Heart left ventricle (tissue), 16 donors: ENCODE measurements around the gene FIBP. TPM values are rescaled to one million over a fixed set of nuclear protein-coding genes. Genes with fewer than 3 reads are reported as not detected.

ENCODE experiments used
- ATAC-seq, 4 donors: fragments of 200-7000 bp; cut with Tn5 transposase; one replicate each; pipeline ENCODE4 v1.9.1; 2020 to 2022; ENCODE audit warnings: moderate library complexity in 4 of 4, mild to moderate bottlenecking in 3 of 4, moderate number of reproducible peaks in 1 of 4
- DNase-seq, 5 donors: peaks; one replicate each; pipeline ENCODE4 v3.0.0-alpha.2; 2020
- H3K27ac ChIP-seq, 12 donors: fragments of 200-600 bp; sonication (generic) in 4 of 12; one replicate each; pipeline versions ENCODE4 v1.5.0 to v1.8.0; 2016 to 2022; ENCODE audit warnings: mild to moderate bottlenecking in 2 of 12
- H3K27me3 ChIP-seq, 9 donors: fragments of 200-600 bp; sonication (generic) in 2 of 9; one replicate each; pipeline versions ENCODE4 v1.5.1 to v1.8.0; 2016 to 2022; ENCODE audit warnings: mild to moderate bottlenecking in 3 of 9
- H3K36me3 ChIP-seq, 9 donors: fragments of 200-600 bp; sonication (generic) in 2 of 9; one replicate each; pipeline versions ENCODE4 v1.5.0 to v1.8.0; 2018 to 2022; ENCODE audit warnings: mild to moderate bottlenecking in 2 of 9
- H3K4me1 ChIP-seq, 12 donors: fragments of 200-600 bp; sonication (generic) in 4 of 12; one replicate each; pipeline versions ENCODE4 v1.5.0 to v1.8.0; 2016 to 2022; ENCODE audit warnings: mild to moderate bottlenecking in 3 of 12
- H3K4me3 ChIP-seq, 12 donors: fragments of 200-600 bp; sonication (generic) in 4 of 12; one replicate each; pipeline versions ENCODE4 v1.5.0 to v1.8.0; 2017 to 2022; ENCODE audit warnings: mild to moderate bottlenecking in 9 of 12, moderate library complexity in 4 of 12
- H3K9me3 ChIP-seq, 12 donors: fragments of 200-600 bp; sonication (generic) in 4 of 12; one replicate each; pipeline versions ENCODE4 v1.5.0 to v1.8.0; 2016 to 2022; ENCODE audit warnings: mild to moderate bottlenecking in 1 of 12
- POLR2A ChIP-seq, 2 donors: fragments of 450-650 bp; IDR thresholded peaks; one replicate each; pipeline ENCODE4 v1.6.1; 2017; ENCODE audit warnings: antibody characterized with exemption in 2 of 2, mild to moderate bottlenecking in 2 of 2, moderate library complexity in 2 of 2
- WGBS, 4 donors: extraction: QIAGEN DNeasy Blood & Tissue Kit in 2 of 4; methylation state at CpG; one replicate each; pipeline versions ENCODE4 v1.1.5 to v1.1.7; 2013 to 2018; 5-methylcytosine and 5-hydroxymethylcytosine counted together
- intact Hi-C, 10 donors: fragments of 100-400 bp; cut with DNase I; formaldehyde crosslinking; loops; one replicate each; pipeline versions ENCODE4 v1.11.1 to v1.14.2; 2022
- long read RNA-seq, 3 donors: library from polyadenylated mRNA; unstranded; transcript quantifications; one replicate each; pipeline ENCODE4 v2.0.0, GENCODE V29; 2020 to 2021
- polyA plus RNA-seq, 2 donors: library from polyadenylated mRNA; stranded (reverse); fragments of 200-250 nt; gene quantifications; one replicate each; pipeline ENCODE4 v1.2.3, GENCODE V29; 2013
- total RNA-seq, 9 donors: library from RNA; depleted of rRNA in 2 of 9; stranded (reverse); fragments of >200 nt in 2 of 9; fragmentation: NEBNext Ultra II Directional in 3 of 9; extraction: Animal tissue kit (Norgen Biotek cat#: 25700) in 3 of 9; gene quantifications; one replicate each; pipeline versions ENCODE4 v1.1.0 to v1.2.4, GENCODE V29; 2016 to 2023
- TF ChIP-seq, protein P1 (sequence below), 12 donors: fragments of 200-600 bp; sonication (generic) in 4 of 12; IDR thresholded peaks; one replicate each; pipeline versions ENCODE4 v1.5.0 to v1.8.0; 2018 to 2022; ENCODE audit warnings: antibody characterized with exemption in 12 of 12, mild to moderate bottlenecking in 5 of 12
- donor health status: ischemic (EF 13 %, LVEDD 7.1; RV severe dilation, severe dysfunction).
- donor health status: healthy with polysubstance abuse.
- donor health status: DM: no; HTN: yes; CAD: no.
- donor health status: DM: no; HTN: no; CAD: no.
- donor health status: ischemic (EF 25% LVEDD 6.9; RV normal size, moderate dysfunction).
- donor health status: ischemic (EF 25% LVEDD 5.7; RV mildly dilated, moderate dysfunction).
- donor health status: healthy.
- donor health status: DM: yes; HTN: yes; CAD: no.
- donor health status: ischemic (EF 35%, LVEDD 5.7; RV mildly dilated, moderate dysfunction).
- donor health status: nonischemic (EF 11% LVEDD 7.7; RV severe dilation, severe dysfunction).
- donor health status: DM: yes; HTN: yes; CAD: no.
- donor health status: PGD.
- donor health status: ischemic (EF 29% LVEDD 5.4; RV normal size, mild dysfunction).
- donor health status: nonischemic (EF 23%, LVEDD 6.1; RV moderate dilation, normal function).

FIBP gene
- total RNA-seq (10 to 100 TPM; 48.2 to 93.9 (median 57.3) TPM), polyA plus RNA-seq (10 to 100 TPM; 35.0 to 74.7 TPM)
- long read RNA-seq, donor 1, transcript FIBP-202 (10 exons, 1,248 nt) = major isoform, 46 of 66 reads
- long read RNA-seq, donor 1, transcript FIBP-211 (9 exons, 1,010 nt) = minor isoform, 5 of 66 reads
- long read RNA-seq, donor 1, partial matches to known transcripts = 4 of 66 reads
- long read RNA-seq, donor 1, other reads (novel, unspliced or antisense) = 8 of 66 reads
- long read RNA-seq, donor 2, transcript FIBP-202 (10 exons, 1,248 nt) = major isoform, 186 of 225 reads
- long read RNA-seq, donor 2, transcript FIBP-201 (10 exons, 1,261 nt) = minor isoform, 24 of 225 reads
- long read RNA-seq, donor 2, partial matches to known transcripts = 3 of 225 reads
- long read RNA-seq, donor 2, other reads (novel, unspliced or antisense) = 9 of 225 reads
- long read RNA-seq, donor 3, transcript FIBP-202 (10 exons, 1,248 nt) = major isoform, 35 of 46 reads
- long read RNA-seq, donor 3, transcript FIBP-201 (10 exons, 1,261 nt) = minor isoform, 6 of 46 reads
- long read RNA-seq, donor 3, partial matches to known transcripts = 1 of 46 reads
- long read RNA-seq, donor 3, other reads (novel, unspliced or antisense) = 4 of 46 reads

DNA sequence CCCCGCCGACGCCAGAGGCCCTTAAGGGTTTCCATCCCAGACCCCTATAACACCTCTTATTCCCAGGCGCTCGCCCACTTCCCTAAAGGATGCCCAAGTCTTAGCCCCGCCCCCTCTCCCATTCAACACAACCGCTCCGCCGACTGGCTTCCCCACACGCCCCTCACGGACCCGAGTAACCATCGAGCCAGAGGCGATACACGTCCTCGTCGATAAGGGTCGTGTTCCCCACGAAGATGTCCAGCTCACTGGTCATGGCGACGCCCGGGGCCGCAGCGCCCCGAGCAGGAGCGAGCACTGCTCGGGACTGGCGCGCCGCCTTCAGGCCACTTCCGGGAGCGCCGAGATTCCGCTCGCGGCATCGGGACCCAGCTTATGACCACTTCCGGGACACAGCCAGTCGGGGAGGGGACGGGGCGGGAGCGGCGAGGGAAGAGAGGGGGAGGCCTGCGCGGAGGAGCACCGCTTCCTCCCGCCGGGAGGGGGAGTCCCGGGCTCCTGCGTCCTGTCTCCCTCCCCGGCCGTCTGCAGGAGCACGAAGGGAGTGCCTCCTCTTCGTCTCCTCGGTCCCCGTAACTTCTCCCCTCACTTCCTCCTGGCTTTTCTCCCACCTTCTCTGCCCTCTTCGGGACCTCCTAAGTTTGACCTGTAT, at the start of gene FIBP:
FIBP (minus strand) TSS at position 309 of the 652 bp plus-strand sequence; CDS start at position 256, 53 bp downstream.
- TF ChIP-seq, protein P1, sequence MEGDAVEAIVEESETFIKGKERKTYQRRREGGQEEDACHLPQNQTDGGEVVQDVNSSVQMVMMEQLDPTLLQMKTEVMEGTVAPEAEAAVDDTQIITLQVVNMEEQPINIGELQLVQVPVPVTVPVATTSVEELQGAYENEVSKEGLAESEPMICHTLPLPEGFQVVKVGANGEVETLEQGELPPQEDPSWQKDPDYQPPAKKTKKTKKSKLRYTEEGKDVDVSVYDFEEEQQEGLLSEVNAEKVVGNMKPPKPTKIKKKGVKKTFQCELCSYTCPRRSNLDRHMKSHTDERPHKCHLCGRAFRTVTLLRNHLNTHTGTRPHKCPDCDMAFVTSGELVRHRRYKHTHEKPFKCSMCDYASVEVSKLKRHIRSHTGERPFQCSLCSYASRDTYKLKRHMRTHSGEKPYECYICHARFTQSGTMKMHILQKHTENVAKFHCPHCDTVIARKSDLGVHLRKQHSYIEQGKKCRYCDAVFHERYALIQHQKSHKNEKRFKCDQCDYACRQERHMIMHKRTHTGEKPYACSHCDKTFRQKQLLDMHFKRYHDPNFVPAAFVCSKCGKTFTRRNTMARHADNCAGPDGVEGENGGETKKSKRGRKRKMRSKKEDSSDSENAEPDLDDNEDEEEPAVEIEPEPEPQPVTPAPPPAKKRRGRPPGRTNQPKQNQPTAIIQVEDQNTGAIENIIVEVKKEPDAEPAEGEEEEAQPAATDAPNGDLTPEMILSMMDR (IDR thresholded peaks at IDR 0.05) = peak; percentile 79 to 90 (median 84)
- peak in 1 of 2 donors; percentile 81 for TF ChIP-seq POLR2A (IDR thresholded peaks at IDR 0.05)
- H3K27ac ChIP-seq = peak within 1 kb of the TSS; percentile 89 to 100 (median 98)
- DNase-seq (peak; percentile 98 to 99 (median 99)), ATAC-seq (peak; percentile 85 to 89 (median 88))
- H3K36me3 ChIP-seq = peaks cover 0 to 40% (median 33%) of the 10 kb centered on the region in 9 donors
- 0 to 1% (median 0%) methylated on average over 33 to 57 of the region's 57 CpGs for WGBS, 4 donors
- H3K9me3 ChIP-seq = no peaks in the 10 kb centered on the region
- peak within 1 kb of the TSS; percentile 28 to 98 (median 78) for H3K4me3 ChIP-seq
- H3K27me3 ChIP-seq = no peaks in the 10 kb centered on the region
- peaks cover 13 to 66% (median 47%) of the 10 kb centered on the region in 12 donors for H3K4me1 ChIP-seq
- intact Hi-C loops = loop anchor here in 9 of 10 donors (1.0 to 10.0 kb wide), 11 partner anchors 15 to 114 kb away; partner anchors contain the start of genes C11orf68 (in 3 of the 9), DRAP1 (in 3 of the 9), SART1 (in 3 of the 9) and BANF1 (in 2 of the 9)

DNA sequence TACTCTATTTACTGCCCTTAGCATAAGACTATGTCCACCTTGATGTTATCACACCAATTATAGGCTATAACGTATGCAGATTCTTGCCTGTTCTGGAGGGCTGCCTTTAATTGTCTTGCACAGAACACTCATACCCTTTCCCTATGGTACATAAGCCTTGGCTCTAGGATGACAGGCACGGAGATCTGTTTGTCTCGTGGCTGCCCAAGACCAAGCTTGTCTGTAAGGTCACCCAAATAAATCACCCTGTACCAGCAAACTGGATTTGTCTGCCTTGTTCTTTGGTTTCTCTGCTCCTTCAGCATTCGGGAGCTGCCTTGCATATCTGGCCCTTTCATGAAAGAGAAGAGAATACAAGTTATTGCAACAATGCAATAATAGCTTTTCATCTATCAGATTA, 49.5 kb upstream of the FIBP start:
- 48 to 73% (median 56%) methylated on average over 4 of the region's 4 CpGs for WGBS, 4 donors
- no peak for ATAC-seq
- intact Hi-C loops = no loop called here
- DNase-seq = no peak
- H3K36me3 ChIP-seq = no peaks in the 10 kb centered on the region
- peaks cover 0 to 19% (median 0%) of the 10 kb centered on the region in 12 donors for H3K4me1 ChIP-seq
- no peak overlapping the region for H3K4me3 ChIP-seq
- H3K27me3 ChIP-seq = peaks cover 0 to 28% (median 4%) of the 10 kb centered on the region in 9 donors
- no peaks in the 10 kb centered on the region for H3K9me3 ChIP-seq
- TF ChIP-seq POLR2A (IDR thresholded peaks at IDR 0.05) = no peak
- TF ChIP-seq, protein P1 (IDR thresholded peaks at IDR 0.05) = no peak
- H3K27ac ChIP-seq = no peak overlapping the region

DNA sequence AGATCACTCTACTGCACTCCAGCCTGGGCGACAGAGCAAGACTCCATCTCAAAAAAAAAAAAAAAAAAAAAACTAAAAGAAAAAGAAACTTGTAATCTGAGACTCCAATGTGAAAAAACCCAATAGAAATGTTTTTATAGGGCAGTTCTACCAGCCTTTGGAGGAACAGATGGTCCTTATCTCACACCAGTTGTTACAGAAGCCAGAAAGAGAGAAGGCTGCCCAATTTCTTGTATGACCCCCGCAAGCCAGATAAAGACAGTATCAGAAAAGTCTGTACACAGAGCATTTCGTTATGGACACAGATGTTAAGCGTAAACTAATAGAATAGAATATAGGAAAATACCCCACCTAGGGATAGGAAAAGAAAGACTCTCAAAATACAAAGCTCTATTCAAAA, 45.7 kb upstream of the FIBP start:
- intact Hi-C loops = no loop called here
- WGBS, 4 donors = 48 to 59% (median 53%) methylated on average over 4 of the region's 4 CpGs
- no peak for DNase-seq
- Histone ChIP-seq H3K9me3 (no peaks in the 10 kb centered on the region), H3K36me3 (no peaks in the 10 kb centered on the region), H3K4me1 (peaks cover 0 to 1% (median 0%) of the 10 kb centered on the region in 12 donors), H3K27me3 (peaks cover 0 to 23% (median 0%) of the 10 kb centered on the region in 9 donors), H3K27ac (no peak overlapping the region), H3K4me3 (no peak overlapping the region)
- no peak for ATAC-seq
- no peak for TF ChIP-seq POLR2A (IDR thresholded peaks at IDR 0.05)
- TF ChIP-seq, protein P1 (IDR thresholded peaks at IDR 0.05) = no peak
